NCI-H82 treated with DMSO at 0.1 percent for 48 hours (cell line): ENCODE results near the gene PRPF8.

Experiments
- DNase-seq: peaks from one replicate; lab custom pipeline; 2025; ENCODE audit not compliant: unreplicated experiment; lab: John Stamatoyannopoulos, UW

PRPF8 gene

DNA sequence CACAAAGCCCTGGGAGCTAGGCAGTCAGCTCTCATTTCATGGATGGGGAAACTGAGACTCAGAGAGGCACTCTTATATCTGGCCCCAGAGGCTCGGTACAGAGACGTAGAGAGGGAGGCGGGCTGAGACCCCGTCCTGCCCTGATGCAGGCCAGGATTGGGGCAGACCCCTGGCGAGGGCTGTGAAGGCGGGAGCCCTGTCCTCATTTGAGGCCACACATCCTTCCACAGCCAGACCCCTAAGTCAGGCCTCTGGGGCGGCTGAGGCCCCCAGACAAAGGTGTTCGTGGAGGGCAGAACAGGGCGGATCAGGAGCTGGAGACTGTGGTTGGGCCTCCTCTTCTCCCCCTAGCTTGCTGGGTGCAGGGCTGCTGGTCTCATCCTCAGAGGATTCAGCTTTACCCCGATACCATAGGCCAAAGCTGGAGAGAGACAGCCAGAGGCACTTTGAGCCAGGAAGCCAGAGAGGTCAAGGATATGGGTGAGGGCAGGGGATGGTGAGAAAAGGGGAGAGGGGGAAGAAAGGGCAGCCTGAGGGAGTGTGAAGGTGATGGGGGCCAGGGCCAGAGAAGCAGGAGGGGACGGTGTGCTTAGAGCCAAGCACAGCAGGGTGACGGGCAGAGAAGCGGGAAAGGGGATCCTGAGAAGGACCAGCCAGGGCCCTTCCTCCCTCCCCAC lies 38.3 kb downstream of the PRPF8 start:
- no peak for DNase-seq

GRCh38 chr17:1645207-1646171 lies 39.2 kb downstream of the PRPF8 start, which contains the start of gene SCARF1:
Gene SCARF1, minus strand, starts transcription at chr17:1645732. Its CDS starts 35 bp downstream, at chr17:1645697.
- DNase-seq = no peak

DNA sequence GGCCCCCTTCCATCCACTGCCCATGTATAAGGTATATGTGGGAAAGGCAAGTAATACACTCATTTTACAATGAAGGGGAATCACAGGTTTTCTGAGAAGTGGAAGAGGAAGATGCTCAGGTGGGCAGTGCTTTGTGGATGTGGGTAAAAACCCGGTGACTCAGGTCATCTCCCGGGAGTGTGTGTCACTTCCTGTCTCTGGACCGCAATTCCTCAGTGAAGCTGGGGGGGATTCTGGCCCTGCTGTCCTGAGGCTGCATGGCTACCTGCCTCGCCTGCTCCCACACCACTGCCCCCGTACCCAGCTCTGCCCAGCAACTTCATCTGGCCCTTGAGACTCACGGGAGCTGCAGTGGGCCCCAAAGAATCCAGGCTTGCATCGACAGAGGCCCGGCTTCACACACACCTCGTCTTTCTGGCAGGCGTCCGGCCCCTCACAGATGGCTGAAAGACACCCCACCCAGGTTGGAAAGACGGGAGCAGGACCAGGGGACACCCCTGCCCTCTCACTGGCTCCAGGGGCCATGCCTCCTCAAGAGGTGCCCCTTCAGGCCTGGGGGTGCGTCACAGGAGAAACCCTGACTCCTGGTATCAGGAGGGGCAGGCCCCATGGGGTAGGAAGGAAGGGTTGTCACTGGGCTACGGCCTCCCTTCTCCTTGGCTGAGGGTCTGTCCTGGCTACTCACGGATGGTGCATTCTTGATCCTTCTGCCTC lies 40.0 kb downstream of the PRPF8 start:
- no peak for DNase-seq

DNA sequence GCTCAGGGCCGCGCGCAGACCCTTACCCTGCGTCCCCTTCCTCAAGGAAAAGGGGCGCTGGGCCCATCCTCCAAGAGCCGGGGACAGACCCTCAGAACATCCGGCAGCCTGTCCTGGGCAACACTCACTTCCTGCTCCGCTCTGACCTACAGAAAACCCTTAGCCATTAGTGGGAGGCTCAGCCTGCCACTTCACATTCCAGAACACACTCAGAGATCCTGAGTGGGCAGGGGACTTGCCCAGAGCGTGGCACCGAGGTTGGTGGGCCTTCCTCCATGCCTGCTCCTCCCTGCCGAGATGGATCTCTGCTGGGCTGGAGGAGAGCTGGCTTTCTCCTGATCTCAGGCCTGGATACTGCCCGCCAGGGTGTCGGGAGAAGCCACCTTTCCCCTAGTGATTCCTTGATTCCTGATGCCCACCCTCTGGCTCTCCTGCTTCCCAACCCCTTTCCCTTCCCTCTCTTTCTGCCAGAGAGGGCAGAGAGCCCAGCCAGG lies 40.6 kb downstream of the PRPF8 start:
- DNase-seq = no peak

DNA sequence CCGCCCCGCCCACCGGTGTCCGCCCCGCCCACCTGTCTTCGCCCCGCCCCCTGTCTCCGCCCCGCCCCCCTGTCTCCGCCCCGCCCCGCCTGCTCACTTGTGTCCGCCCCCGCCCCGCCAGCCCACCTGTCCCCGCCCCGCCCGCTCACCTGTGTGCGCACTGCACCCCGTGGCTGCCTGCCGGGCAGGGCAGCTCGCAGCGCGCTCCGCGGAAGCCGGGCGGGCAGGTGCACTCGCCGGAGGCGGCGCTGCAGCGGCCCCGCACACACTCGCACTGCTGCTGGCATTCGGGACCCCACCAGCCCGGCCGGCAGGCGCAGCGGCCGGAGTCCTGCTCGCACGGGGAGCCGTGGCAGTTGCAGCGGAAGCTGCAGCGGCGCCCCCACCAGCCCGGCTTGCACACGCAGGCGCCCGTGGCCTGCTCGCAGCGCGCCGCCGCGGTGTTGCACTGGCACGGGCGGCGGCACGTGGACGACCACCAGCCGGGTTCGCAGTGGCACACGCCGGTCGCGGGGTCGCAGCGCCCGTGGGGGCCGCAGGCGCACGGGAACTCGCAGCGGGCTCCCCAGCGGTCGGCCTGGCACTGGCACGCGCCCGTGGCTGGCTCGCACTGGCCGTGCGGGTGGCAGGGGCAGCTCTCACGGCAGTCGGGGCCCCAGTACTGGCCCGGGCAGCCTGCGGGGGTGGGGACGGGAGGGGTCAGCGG lies 41.2 kb downstream of the PRPF8 start:
- no peak for DNase-seq

- DNase-seq = no peak
Observed at GRCh38 chr17:1641065-1641403, 43.6 kb downstream of the PRPF8 start.

DNA sequence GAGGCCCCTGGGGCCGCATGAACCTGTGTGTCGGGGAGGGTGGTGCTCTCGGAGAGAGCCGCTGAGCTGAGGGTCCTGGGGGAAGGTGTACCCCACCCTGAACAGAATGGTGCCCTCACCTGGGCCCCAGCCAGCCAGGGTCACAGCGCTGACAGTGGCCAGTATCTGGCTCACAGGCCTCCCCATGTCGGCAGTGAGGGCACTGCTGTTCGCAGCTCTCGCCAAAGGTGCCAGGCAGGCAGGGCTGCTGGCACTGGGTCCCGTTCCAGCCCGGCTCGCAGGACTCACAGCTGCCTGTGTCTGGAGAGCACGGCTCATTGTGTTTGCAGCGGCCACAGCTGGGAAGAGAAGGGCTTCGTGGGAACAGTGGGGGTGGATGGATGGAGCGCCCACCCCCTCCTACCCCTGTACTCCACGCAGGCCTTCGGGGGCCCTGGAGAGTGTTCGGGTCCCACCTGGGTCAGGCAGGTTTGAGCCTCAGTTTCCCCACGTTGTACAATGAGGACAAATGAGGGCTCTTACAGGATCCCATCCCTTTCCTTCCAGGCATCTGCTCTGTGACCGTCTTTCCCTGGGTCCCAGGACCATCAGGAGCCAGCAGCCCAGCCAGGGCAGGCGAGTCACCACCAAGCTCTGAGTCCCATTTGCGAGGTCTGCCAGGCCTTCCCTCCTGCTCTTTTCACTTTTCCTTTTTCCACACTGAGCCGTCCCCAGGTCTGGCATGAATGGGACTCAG lies 44.2 kb downstream of the PRPF8 start:
- no peak for DNase-seq

- no peak for DNase-seq
Observed at GRCh38 chr17:1639549-1640180, 45.0 kb downstream of the PRPF8 start.

- no peak for DNase-seq
Observed at GRCh38 chr17:1638624-1639300, 45.9 kb downstream of the PRPF8 start.

DNA sequence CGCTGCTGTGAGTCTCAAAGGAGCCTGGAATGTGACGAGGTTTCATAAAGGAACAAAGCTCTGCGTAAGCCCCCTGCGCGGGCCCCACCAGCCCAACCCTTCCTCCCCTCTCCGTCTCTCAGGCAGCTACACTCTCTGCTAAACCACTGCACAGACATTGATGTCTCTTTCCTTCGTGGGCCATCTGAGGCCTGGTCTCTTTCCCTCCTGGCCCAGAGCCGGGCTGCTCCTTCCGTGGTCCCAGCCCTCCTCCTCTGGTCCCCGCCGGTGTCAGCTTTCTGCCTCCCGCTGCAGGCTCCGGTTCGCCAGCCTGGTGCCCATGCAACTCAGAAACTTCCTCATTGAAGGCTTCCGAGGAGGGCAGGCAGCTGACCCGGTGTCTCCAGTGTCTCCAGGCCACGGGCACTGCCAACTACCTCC lies 46.5 kb downstream of the PRPF8 start:
- DNase-seq = no peak

GRCh38 chr17:1636732-1637285 lies 47.9 kb downstream of the PRPF8 start:
- DNase-seq = no peak

GRCh38 chr17:1635675-1636465 lies 48.8 kb downstream of the PRPF8 start:
- no peak for DNase-seq

DNA sequence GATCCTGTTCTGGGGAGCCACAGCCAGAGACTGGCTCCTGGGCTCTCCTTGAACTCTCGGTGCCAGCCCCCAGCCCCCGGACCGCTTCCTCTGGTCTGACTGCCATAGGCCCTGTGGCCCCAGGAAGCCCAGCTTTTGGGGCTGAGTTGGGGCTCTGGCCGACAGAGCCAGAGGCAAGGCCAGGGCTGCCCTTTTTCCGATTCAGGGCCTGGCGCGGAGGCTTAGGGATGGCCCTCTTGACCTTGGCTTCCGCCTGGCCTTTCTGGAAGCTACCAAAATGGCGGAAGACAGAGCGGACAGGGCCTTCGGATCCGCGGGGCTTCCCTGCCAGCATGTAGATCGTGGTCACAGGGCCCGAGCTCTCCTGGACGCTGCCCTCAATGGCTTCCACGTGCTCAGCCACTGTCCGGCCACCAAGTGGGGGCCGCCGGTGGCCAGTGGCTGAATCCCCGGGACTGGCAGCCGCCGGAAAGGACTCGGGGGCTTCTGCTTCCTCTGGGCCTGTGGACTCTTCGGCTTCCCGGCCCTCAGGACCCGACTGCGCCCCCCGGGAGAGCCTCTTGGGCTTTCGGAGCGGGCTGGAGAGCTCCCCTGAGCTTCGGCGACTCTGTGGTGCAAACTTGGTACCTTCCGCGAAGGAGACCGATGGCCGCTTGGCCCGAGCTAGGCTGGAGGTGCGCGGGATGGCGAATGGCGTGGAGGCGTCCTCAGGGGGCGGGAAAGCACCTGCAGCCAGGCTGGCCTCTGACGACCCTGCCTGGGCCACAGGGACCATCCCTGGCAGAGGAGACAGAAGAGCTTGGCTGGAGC lies 49.6 kb downstream of the PRPF8 start:
- no peak for DNase-seq

- no peak for DNase-seq
Observed at GRCh38 chr17:1630662-1631061, 54.0 kb downstream of the PRPF8 start.

- DNase-seq = peak; percentile 38
Observed at GRCh38 chr17:1629504-1630310, 55.0 kb downstream of the PRPF8 start.

DNA sequence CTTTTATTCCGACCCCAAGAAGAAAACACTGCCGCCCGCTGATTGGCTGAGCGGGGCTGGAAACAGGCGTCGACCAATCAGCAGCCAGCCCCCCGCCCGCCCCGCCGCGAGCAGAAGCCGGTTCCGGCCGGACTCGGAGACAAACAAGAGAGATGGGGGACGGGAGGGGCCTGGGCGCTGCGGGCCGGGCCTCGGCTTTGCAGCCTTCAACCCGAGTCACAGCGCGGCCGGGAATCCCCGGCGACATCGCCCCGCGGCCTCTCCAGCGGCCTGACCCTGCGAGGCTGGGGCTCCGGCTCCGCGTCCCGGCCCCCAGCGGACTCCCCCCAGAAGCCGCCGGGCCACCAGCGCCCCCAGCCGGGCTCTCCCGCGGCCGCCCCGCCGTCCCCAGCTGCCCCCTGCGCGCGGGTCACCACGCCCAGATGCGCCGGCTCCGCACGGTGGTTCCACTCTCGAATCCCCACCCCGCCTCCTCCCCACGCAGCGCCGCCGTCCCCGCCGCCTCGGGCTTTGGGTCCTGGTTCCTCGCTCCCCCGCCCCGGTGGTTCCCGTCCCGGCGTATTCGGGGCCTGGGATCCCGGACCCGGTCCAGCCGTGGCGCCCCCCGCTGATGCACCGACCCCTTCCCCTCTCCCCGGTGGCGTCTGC lies 55.7 kb downstream of the PRPF8 start:
- peak; percentile 96 for DNase-seq
